AG04449 (cell line): Measurements from ENCODE around the gene RND3.

Experiments used
- CTCF ChIA-PET: fragments of 350-600 bp; formaldehyde crosslinking; extraction: SDS; loops from one replicate; lab custom pipeline; 2021; ENCODE audit warnings: antibody characterized with exemption; lab: Yijun Ruan, JAX
- POLR2A ChIA-PET: fragments of 400-600, 350-600 bp; formaldehyde crosslinking; extraction: SDS; loops from one replicate; lab custom pipeline; 2020; ENCODE audit warnings: antibody characterized with exemption, inconsistent platforms; lab: Yijun Ruan, JAX
- DNase-seq: peaks from one replicate; pipeline ENCODE4 v3.0.0-alpha.2; 2010; ENCODE audit warnings: low read depth, low spot score
- H3K4me3 ChIP-seq: 2 replicates; pipeline ENCODE4 v1.5.1; 2011; ENCODE audit warnings: low read depth, mild to moderate bottlenecking, control low read depth, low read length
- CTCF ChIP-seq: IDR thresholded peaks from one replicate; pipeline ENCODE4 v1.5.1; 2011; ENCODE audit warnings: mild to moderate bottlenecking, moderate library complexity, low read length, control low read depth, inconsistent platforms; ENCODE audit not compliant: insufficient read depth; ENCODE audit errors: missing control alignments

Gene RND3

GRCh38 chr2:150530168-150530567 is 42.7 kb upstream of the RND3 start:
- DNase-seq, result no peak
- H3K4me3 ChIP-seq, result no peak overlapping the region
- ChIA-PET POLR2A (no interaction called here), CTCF (interaction anchor here (1.0 to 1.9 kb wide), 3 partner anchors 9 to 71 kb away, joined by 3 to 6 read pairs (median 4); no protein-coding TSS in a partner anchor)
- TF ChIP-seq CTCF, result no peak

GRCh38 chr2:150528861-150529801 is 41.7 kb upstream of the RND3 start:
- peak overlapping the region; percentile 32 for H3K4me3 ChIP-seq
- POLR2A ChIA-PET, result interaction anchor here (1.0 kb wide), 1 partner anchor 42 kb away, joined by 4 read pairs; no protein-coding TSS in a partner anchor
- CTCF ChIA-PET, result interaction anchor here (1.0 to 1.4 kb wide), 2 partner anchors 15 to 81 kb away, joined by 3 read pairs; no protein-coding TSS in a partner anchor
- no peak for DNase-seq
- TF ChIP-seq CTCF, result no peak

GRCh38 chr2:150526827-150527226 is 39.4 kb upstream of the RND3 start:
- CTCF ChIA-PET, result interaction anchor here (0.6 to 0.7 kb wide), 2 partner anchors 22 to 38 kb away, joined by 3 read pairs; no protein-coding TSS in a partner anchor
- TF ChIP-seq CTCF, result no peak
- no peak overlapping the region for H3K4me3 ChIP-seq

GRCh38 chr2:150526006-150526405 is 38.5 kb upstream of the RND3 start:
- TF ChIP-seq CTCF, result no peak
- ChIA-PET CTCF (interaction anchor here (0.6 to 0.7 kb wide), 2 partner anchors 22 to 37 kb away, joined by 3 read pairs; no protein-coding TSS in a partner anchor), POLR2A (interaction anchor here (1.2 kb wide), 1 partner anchor 40 kb away, joined by 4 read pairs; no protein-coding TSS in a partner anchor)
- H3K4me3 ChIP-seq, result no peak overlapping the region
- DNase-seq, result no peak

More at GRCh38 chr2:150526827-150527226, 39.4 kb upstream of the RND3 start:
- peak; percentile 73 for DNase-seq
- POLR2A ChIA-PET, result interaction anchor here (1.2 kb wide), 1 partner anchor 41 kb away, joined by 4 read pairs; no protein-coding TSS in a partner anchor

GRCh38 chr2:150522269-150522668 is 34.8 kb upstream of the RND3 start:
- ChIA-PET CTCF (no interaction called here), POLR2A (no interaction called here)

More at GRCh38 chr2:150522269-150522668, 34.8 kb upstream of the RND3 start:
- H3K4me3 ChIP-seq, result no peak overlapping the region
- TF ChIP-seq CTCF, result no peak
- no peak for DNase-seq
